Prostate gland (tissue), 2 donors: ENCODE results near the gene GNPDA2.
A peak's percentile ranks its signal among the peaks of the same experiment; 100 is the strongest.

ENCODE experiments used
- CTCF ChIP-seq, 4 experiments: fragments of 200-600 bp in 2 of 4; fragments of 450-650 bp in 2 of 4; sonication (generic) in 2 of 4; IDR thresholded peaks; 1 replicate in 3 of 4; 2 replicates in 1 of 4; pipeline ENCODE4 v1.5.1; 2016 to 2019; ENCODE audit warnings: antibody characterized with exemption in 4 of 4, mild to moderate bottlenecking in 2 of 4, moderate library complexity in 2 of 4
- POLR2A ChIP-seq: fragments of 450-650 bp; IDR thresholded peaks from one replicate; pipeline ENCODE4 v1.6.1; 2016; ENCODE audit warnings: antibody characterized with exemption, mild to moderate bottlenecking

GRCh38 chr4:44760142-44760898 is 34.0 kb upstream of the GNPDA2 start:
- TF ChIP-seq CTCF (IDR thresholded peaks at IDR 0.05) (peak in 3 of 4 experiments; percentile 39 to 49 (median 39)), POLR2A (no peak)
